HG02610 (cell line): Measurements from ENCODE around the gene COL20A1.
A peak's percentile ranks its signal among the peaks of the same experiment; 100 is the strongest.

Experiments
- ATAC-seq: cut with Tn5 transposase; IDR thresholded peaks from one replicate; pipeline ENCODE4 v1.9.1; 2021; ENCODE audit warnings: mild to moderate bottlenecking, moderate library complexity; ENCODE audit not compliant: unreplicated experiment

Gene COL20A1

GRCh38 chr20:63260521-63260920 is 32.5 kb upstream of the COL20A1 start:
- no peak for ATAC-seq

- ATAC-seq: no peak
Observed at GRCh38 chr20:63261060-63261794, 31.8 kb upstream of the COL20A1 start.

GRCh38 chr20:63261795-63262528 is 31.0 kb upstream of the COL20A1 start:
- ATAC-seq: no peak

GRCh38 chr20:63262836-63263235 is 30.1 kb upstream of the COL20A1 start:
- ATAC-seq: no peak

- ATAC-seq: no peak
Observed at GRCh38 chr20:63264000-63264399, 29.0 kb upstream of the COL20A1 start.

- no peak for ATAC-seq
Observed at GRCh38 chr20:63264519-63264918, 28.5 kb upstream of the COL20A1 start.

GRCh38 chr20:63265891-63266515 is 27.0 kb upstream of the COL20A1 start:
- no peak for ATAC-seq

- ATAC-seq: no peak
Observed at GRCh38 chr20:63267691-63268090, 25.3 kb upstream of the COL20A1 start.

GRCh38 chr20:63268256-63268655 is 24.7 kb upstream of the COL20A1 start:
- ATAC-seq: no peak

- ATAC-seq: no peak
Observed at GRCh38 chr20:63268671-63269439, 24.1 kb upstream of the COL20A1 start.

- ATAC-seq: no peak
Observed at GRCh38 chr20:63269724-63270123, 23.3 kb upstream of the COL20A1 start.

GRCh38 chr20:63270606-63271325 is 22.2 kb upstream of the COL20A1 start:
- ATAC-seq: no peak

- ATAC-seq: peak; percentile 83
Observed at GRCh38 chr20:63272105-63273058, 20.6 kb upstream of the COL20A1 start, which contains the start of gene ARFGAP1. Gene ARFGAP1 (plus strand): TSS chr20:63272813. CDS start chr20:63275581, 2,768 bp downstream.

GRCh38 chr20:63273059-63273579 is 19.9 kb upstream of the COL20A1 start:
- no peak for ATAC-seq

- no peak for ATAC-seq
Observed at GRCh38 chr20:63273635-63274380, 19.2 kb upstream of the COL20A1 start.

GRCh38 chr20:63274381-63275228 is 18.4 kb upstream of the COL20A1 start:
- no peak for ATAC-seq

- ATAC-seq: no peak
Observed at GRCh38 chr20:63275825-63276224, 17.2 kb upstream of the COL20A1 start.
